Mammary epithelial cell (primary cell): ENCODE results near the gene EFHD2.

Experiments
- EZH2 ChIP-seq: IDR thresholded peaks from 2 replicates; pipeline ENCODE4 v1.6.1; 2012; ENCODE audit warnings: low read length, inconsistent platforms, borderline replicate concordance
- TF ChIP-seq, protein P1 (sequence below), 2 donors: IDR thresholded peaks in 1 of 2; conservative IDR thresholded peaks in 1 of 2; 2 replicates each; pipeline ENCODE4 v1.5.1; 2011 to 2012; ENCODE audit warnings: inconsistent platforms in 2 of 2, low read length in 2 of 2, mild to moderate bottlenecking in 2 of 2, control low read depth in 1 of 2, low read depth in 1 of 2; ENCODE audit not compliant: insufficient read depth in 1 of 2; ENCODE audit errors: extremely low read depth in 1 of 2

DNA sequence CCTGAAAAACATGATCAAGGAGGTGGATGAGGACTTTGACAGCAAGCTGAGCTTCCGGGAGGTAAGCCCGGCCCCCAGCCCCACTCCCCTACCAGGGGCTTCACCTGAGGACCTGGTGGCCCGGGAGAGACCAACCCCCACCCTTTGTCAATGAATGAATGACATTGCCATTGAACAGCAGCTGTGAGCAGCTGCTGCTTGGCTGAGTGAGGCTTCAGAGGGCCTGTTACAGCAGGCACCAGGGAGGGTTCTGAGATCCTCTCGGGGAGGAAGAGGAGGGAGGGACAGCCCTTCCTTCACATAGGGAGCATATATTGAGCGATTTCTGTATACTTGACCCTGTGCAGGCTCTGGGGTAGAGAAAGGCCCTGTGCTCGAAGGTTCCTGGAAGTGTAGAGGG lies 16.3 kb downstream of the EFHD2 start:
- TF ChIP-seq, protein P1, sequence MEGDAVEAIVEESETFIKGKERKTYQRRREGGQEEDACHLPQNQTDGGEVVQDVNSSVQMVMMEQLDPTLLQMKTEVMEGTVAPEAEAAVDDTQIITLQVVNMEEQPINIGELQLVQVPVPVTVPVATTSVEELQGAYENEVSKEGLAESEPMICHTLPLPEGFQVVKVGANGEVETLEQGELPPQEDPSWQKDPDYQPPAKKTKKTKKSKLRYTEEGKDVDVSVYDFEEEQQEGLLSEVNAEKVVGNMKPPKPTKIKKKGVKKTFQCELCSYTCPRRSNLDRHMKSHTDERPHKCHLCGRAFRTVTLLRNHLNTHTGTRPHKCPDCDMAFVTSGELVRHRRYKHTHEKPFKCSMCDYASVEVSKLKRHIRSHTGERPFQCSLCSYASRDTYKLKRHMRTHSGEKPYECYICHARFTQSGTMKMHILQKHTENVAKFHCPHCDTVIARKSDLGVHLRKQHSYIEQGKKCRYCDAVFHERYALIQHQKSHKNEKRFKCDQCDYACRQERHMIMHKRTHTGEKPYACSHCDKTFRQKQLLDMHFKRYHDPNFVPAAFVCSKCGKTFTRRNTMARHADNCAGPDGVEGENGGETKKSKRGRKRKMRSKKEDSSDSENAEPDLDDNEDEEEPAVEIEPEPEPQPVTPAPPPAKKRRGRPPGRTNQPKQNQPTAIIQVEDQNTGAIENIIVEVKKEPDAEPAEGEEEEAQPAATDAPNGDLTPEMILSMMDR (conservative IDR thresholded peaks at IDR 0.05 in 1 of 2, IDR thresholded peaks at IDR 0.05 in 1 of 2; ENCODE audit: extremely low read depth in 1 of 2, insufficient read depth in 1 of 2, low read depth in 1 of 2, low read length in 2 of 2): no peak
- no peak for TF ChIP-seq EZH2
